GM21786 (cell line): ENCODE data around the gene XK.
"Not testable (repeated sequence)": the region's sequence is repeated elsewhere in the genome, so short reads cannot be mapped to it uniquely, and the experiment has no call there.

Source experiments
- ATAC-seq: cut with Tn5 transposase; IDR thresholded peaks from one replicate; pipeline ENCODE4 v1.9.1; 2021; ENCODE audit not compliant: unreplicated experiment

The XK gene

GRCh38 chrX:37752936-37753335, 67.3 kb downstream of the XK start:
- ATAC-seq, result no peak

DNA sequence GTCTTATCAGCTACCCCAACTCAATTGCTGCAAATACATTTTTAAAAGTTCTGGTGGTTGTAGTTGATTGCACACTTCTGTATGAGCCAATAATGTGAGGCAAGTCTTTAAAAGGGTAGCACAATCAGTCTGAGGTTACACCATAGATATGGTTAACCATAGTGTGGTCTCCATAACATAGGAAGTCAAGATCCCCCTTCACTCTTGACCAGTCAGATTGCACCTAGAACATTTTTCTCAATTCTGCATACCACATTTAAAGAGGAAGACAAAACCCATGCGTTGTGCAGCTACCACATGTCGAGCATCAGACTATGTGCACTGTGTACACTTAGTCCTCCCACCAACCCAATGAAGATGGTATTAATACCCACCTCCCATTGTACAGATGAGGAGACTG, 67.8 kb downstream of the XK start:
- no peak for ATAC-seq

- ATAC-seq, result peak; percentile 14
Measured at GRCh38 chrX:37754516-37754915, 68.9 kb downstream of the XK start.

- ATAC-seq, result peak; percentile 88
Measured at GRCh38 chrX:37755025-37755424, 69.4 kb downstream of the XK start.

DNA sequence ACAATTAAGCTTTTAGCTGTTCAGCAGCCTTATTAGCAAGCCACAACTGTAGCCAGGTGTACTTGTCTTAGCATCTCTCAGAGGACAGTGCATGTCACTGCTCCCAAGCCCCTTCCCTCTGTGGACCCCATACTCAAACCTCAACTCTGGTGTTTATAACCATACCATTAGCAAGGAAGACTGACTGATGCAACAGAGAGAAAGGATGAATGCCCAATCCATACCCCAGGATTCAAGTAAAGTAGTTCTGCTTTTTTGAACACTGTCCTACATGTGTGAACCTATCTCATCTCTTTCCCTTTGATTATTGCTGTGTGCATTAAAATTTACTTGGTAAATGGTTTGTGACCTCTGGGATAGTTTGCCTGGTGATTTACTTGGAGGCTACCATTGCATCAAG, 71.5 kb downstream of the XK start:
- ATAC-seq, result no peak

- ATAC-seq, result no peak
Measured at GRCh38 chrX:37759351-37759750, 73.8 kb downstream of the XK start.

GRCh38 chrX:37759878-37760418, 74.4 kb downstream of the XK start:
- no peak for ATAC-seq

- ATAC-seq, result no peak
Measured at GRCh38 chrX:37763400-37763799, 77.8 kb downstream of the XK start.

GRCh38 chrX:37765507-37765906, 79.9 kb downstream of the XK start:
- ATAC-seq, result no peak

- no peak for ATAC-seq
Measured at GRCh38 chrX:37767430-37767829, 81.8 kb downstream of the XK start.

DNA sequence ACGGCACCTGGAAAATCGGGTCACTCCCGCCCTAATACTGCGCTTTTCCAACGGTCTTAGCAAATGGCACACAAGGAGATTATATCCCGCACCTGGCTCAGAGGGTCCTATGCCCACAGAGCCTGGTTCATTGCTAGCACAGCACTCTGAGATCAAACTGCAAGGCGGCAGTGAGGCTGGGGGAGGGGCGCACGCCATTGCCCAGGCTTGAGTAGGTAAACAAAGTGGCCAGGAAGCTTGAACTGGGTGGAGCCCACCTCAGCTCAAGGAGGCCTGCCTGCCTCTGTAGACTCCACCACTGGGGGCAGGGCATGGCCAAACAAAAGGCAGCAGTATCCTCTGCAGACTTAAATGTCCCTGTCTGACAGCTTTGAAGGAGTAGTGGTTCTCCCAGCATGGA, 83.3 kb downstream of the XK start:
- ATAC-seq, result not testable (repeated sequence)

DNA sequence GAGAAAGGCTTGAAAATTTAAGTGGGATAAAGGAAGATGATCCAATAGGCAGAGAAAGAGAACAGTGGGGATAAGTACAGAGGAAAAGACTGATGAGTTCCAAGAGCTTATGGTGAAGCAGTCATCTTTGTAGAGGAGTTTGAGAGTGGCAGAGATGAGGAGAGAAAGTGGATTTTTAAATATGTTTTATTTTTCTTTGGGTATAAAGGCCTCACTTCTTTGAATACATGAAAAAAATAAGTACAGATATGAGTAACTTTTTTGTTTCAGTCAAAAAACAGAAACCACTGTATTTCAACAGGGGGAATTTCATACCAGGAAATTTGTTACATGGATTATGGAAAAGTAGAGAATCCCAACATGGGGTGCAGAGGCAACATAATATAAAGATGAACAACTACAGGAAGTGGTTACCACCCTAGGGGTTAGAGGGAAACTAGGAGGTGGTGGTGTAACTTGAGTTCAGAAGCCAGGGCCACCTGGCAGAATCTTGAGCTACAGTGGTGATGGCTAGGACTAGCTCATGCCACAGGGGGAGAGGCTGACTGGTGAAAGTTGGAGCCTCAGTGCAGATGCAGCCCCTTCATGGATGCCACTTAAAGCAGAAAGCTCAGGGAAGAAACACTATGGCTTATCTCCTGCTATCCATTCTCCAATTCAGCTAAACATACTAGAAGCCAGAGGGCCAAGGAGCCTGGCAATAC, 90.8 kb downstream of the XK start:
- peak; percentile 73 for ATAC-seq

GRCh38 chrX:37776987-37777325, 91.4 kb downstream of the XK start:
- peak; percentile 33 for ATAC-seq

DNA sequence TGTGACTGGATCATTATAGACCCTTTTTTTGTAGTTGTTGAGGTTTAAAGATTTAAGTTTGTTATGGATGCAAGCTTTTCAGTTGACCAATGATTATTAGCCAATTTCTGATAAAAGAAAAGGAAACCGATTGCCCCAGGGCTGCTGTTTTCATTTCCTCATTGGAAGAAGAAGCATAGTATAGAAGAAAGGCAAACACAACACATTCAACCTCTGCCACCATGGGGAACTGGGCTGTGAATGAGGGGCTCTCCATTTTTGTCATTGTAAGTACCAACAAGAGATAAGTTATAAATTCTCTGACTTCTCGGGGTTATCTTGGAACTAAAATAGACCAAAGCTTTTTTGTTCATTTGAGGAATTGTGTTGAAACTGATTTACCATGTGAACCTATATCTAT, 94.3 kb downstream of the XK start, which contains the start of gene CYBB:
Gene CYBB, plus strand, starts transcription at position 203 of the 400 bp plus-strand sequence. Its CDS starts 19 bp downstream, at position 222.
- no peak for ATAC-seq

DNA sequence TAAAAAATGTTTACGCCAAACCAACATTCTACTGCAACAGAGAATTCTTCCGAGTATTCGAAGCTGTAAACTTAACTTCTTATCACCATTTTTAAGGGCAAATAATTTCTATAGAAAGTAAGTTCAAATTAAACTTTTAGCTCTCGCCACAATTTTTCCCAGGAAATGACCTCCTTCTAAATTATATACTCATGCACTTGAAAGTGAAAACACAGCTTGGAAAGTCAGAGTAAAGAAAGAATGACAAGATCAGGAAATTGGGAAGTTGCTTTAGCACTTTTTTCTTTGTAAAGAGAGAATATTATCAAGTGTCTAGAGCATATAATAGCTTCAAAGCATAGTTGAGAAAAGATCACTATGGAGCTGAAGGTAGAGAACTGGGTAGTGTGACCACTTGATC, 95.5 kb downstream of the XK start:
- ATAC-seq, result no peak
